ENCODE results near the gene LNX1.

GRCh38 chr4:53587135-53587534, 4.2 kb downstream of the LNX1 start:
- no peak for TF ChIP-seq JUND (IDR thresholded peaks at IDR 0.05; ENCODE audit: low read length)
- TF ChIP-seq CTCF (IDR thresholded peaks at IDR 0.05; ENCODE audit: control extremely low read depth in 1 of 3, insufficient read depth in 1 of 3, low read depth in 1 of 3, low read length in 3 of 3): no peak
- TF ChIP-seq RXRA (IDR thresholded peaks at IDR 0.05; ENCODE audit: insufficient read depth, low read depth, low read length): no peak
- TF ChIP-seq GABPA (IDR thresholded peaks at IDR 0.05; ENCODE audit: borderline replicate concordance, insufficient read depth, low read length): no peak

Data from H1 (cell line).